ENCODE measurements around the gene PTPN11.

Gene PTPN11

DNA sequence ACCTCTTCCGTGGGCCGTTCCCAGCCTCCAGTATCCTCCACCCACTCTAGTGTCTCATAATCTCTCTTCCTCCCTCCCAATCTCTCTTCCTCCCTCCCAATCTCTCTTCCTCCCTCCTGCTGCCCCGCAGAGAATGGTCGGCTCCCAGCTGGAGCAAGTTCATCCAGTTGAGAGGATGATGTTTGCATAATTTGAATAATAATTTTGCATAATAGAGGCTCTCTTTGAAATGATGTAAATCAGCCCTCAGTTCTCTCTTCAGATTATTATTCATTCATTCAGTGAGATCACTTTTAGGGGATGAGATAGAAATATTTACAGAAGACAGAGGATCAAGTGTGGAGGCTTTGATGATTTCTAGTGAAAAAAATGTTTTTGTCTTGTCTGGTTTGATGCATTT is 125.0 kb downstream of the PTPN11 start:
- no peak for DNase-seq (ENCODE audit: low read depth)

DNA sequence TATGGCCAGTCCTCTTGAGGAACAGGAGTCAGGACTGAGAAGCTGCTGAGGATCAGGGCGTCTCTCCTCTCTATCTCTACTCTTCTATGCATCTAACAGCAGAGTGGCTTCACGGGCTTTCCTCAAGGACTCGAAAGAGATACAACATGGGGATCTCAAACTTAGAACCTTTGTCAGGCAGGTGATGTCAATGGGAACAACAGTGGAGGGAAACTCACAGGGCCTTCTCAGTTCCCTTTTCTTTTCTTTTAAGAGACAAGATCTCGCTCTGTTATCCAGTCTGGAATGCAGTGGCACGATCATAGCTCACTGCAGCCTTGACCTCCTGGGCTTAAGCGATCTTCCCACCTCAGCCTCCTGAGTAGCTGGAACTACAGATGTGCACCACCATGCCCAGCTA is 127.6 kb downstream of the PTPN11 start:
- no peak for DNase-seq (ENCODE audit: low read depth)

DNA sequence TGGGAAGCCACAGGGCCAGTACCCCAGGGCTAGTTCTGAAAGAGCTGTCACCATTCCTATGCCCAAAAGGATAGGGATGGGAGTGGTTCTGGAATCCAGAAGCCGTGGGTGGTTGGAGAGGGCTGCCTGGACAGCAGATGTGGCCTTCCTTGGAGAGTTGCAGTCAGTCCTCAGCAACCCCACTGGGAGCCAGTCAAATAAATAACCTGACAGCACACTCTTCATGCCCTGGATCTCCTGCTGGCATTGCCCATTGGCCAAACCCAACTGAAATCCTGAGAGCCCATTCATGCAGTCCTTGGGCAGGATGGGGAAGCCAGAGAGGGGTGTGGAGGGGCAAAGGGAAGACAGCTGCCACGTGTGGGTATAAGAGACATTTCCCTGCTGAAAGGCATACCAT is 128.2 kb downstream of the PTPN11 start:
- DNase-seq (ENCODE audit: low read depth) = no peak

DNA sequence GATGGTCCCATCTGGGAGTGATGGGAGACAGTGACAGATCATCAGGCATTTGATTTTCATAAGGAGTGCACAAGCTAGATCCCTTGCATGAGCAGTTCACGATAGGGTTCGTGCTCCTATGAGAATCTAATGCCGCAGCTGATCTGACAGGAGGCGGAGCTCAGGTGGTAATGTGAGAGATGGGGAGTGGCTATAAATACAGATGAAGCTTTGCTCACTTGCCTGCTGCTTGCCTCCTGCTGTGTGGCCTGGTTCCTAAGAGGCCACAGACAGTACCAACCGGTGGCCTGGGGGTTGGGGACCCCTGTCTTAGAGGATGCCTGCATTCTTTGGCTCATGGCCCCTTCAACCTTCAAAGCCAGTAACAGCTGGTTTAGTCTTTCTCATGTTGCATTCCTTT is 130.3 kb downstream of the PTPN11 start:
- no peak for DNase-seq (ENCODE audit: low read depth)

DNA sequence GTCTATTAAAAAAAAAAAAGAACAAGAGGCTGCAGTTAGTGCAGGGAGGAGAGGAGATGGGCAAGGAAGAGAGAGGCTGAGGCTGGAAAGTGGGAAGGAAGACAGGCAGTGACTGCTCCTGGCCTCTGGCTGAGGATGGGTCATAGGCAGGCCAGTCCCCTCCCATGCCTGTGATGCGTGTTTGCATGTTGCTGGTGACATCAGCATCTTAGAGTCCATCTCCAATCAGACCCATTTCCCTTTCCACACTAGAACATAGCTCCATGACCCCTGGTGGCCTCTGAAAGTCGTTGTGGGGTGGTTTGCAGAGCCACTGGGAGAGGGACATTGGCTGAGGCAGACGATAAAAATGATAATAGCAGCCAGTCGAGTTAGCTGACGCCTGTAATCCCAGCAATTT is 132.9 kb downstream of the PTPN11 start:
- DNase-seq (ENCODE audit: low read depth) = no peak

DNA sequence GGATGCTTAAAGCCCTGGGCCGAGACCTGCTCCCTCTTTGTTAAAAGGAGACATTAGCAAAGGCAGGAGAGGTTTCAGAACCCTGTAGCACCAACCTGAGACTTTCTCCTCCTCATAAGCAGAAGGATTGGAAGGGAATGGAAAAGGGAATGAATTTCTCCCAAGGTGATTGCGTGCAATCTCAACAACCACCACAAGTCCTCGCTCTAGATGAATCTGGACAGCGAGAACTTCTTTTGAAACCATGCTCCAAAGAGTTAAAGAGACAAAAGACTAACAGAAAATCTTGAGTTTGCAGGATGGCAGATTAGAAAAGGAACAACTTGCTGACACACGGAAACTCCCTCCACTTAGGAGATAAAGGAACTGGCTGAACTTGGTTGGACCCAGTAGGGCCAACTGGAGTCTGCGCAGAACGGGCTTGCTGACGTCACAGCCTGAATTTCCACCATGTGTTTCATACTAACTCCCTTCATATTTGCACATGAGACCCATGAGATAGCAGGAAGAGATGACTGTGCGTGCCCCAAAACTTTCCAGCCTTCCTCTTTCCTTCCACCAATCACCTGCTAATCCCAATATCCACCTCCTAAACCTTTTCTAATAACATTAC is 137.0 kb downstream of the PTPN11 start:
- DNase-seq (ENCODE audit: low read depth) = no peak

DNA sequence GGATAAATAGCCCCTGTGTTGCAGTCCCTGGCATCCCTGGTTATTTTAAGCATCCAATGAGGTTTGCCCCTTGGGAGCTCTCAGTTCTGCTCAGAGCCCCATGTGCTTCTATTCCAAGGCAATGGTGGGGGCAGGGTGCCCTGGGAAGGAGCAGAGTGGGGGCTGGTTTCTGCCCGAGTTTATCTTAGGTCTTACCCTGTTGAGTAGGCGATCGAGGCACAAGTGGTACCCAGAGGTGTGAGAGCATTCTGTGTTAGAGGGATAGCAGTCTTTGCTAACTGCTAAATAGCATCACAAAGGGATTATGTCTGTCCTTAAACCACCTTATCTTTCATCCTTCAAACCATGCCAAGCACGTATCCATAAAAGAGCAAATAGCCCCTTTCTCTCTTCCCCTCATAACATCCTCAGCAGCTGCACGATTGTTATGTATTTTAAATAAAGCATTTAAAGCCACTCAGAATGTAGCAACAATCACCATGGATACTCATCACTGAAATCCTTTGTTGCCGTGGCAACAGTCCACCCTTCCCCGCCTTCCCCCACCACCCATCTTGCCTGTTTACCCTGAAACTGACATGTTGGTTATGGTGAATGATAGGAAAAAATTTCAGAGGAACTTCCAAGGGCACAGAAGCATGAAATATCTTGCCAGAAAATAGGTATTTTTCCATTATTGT is 139.3 kb downstream of the PTPN11 start:
- no peak for DNase-seq (ENCODE audit: low read depth)
